HepG2 (cell line): ENCODE measurements around the gene RPS6KA2. TPM values are rescaled to one million over a fixed set of nuclear protein-coding genes. Genes with fewer than 3 reads are reported as not detected.

Experiments used
- ATAC-seq: fragments of 200-7000 bp; cut with Tn5 transposase; 3 replicates; pipeline ENCODE4 v1.9.1; 2020; ENCODE audit warnings: mild to moderate bottlenecking, moderate library complexity
- BruUV-seq: library from RNA; stranded (reverse); fragments of 400-500 nt; replicated peaks from 2 replicates; lab custom pipeline; 2021; lab: Mats Ljungman, UMichigan
- CTCF ChIA-PET: fragments of 300-600 bp; formaldehyde crosslinking; extraction: SDS; loops from one replicate; lab custom pipeline; 2021; ENCODE audit warnings: low total read pairs, inconsistent platforms, low intra/inter-chr PET ratio; lab: Yijun Ruan, JAX
- POLR2A ChIA-PET: fragments of 350-600 bp; sonication (Branson Sonifier 250); formaldehyde crosslinking; loops from one replicate; lab custom pipeline; 2020; ENCODE audit warnings: antibody characterized with exemption, inconsistent platforms; lab: Yijun Ruan, JAX
- DNase-seq: peaks from one replicate; pipeline ENCODE4 v3.0.0-alpha.2; 2015; ENCODE audit warnings: low spot score
- FAIRE-seq: peaks from 3 replicates; lab custom pipeline; 2011; peaks lifted over from hg19 to GRCh38; lab: Jason Lieb, UNC
- H2AFZ ChIP-seq: one replicate; pipeline ENCODE4 v1.6.1; 2011; ENCODE audit warnings: low read length, inconsistent platforms
- H3K27ac ChIP-seq: fragments of 300-600 bp; 3 replicates; pipeline ENCODE4 v1.8.0; 2011; ENCODE audit warnings: mixed run types, mild to moderate bottlenecking, mixed read lengths, low read length, inconsistent platforms; ENCODE audit not compliant: insufficient read depth; ENCODE audit errors: extremely low read length
- H3K27me3 ChIP-seq, 2 experiments: fragments of 200-600 bp in 1 of 2; 2 replicates in 1 of 2; 3 replicates in 1 of 2; pipeline versions ENCODE4 v1.6.0 to v1.8.0; 2011; ENCODE audit warnings: low read length in 2 of 2, mild to moderate bottlenecking in 2 of 2, moderate library complexity in 2 of 2, inconsistent platforms in 1 of 2; ENCODE audit not compliant: insufficient read depth in 2 of 2, control insufficient read depth in 1 of 2
- H3K36me3 ChIP-seq, 2 experiments: fragments of 200-600 bp in 1 of 2; replicated peaks in 1 of 2; 2 replicates in 1 of 2; 3 replicates in 1 of 2; pipeline versions ENCODE4 v1.5.1 to v1.8.0; 2011; ENCODE audit warnings: low read length in 2 of 2, inconsistent platforms in 1 of 2; ENCODE audit not compliant: insufficient read depth in 2 of 2, control insufficient read depth in 1 of 2
- H3K4me1 ChIP-seq: 2 replicates; pipeline ENCODE4 v1.5.1; 2012; ENCODE audit warnings: low read length, inconsistent platforms; ENCODE audit not compliant: insufficient read depth
- H3K4me2 ChIP-seq: 2 replicates; pipeline ENCODE4 v1.6.0; 2011; ENCODE audit warnings: low read depth, low read length, inconsistent platforms
- H3K4me3 ChIP-seq, 3 experiments: fragments of 200-600 bp in 1 of 3; sonication (generic), shearing (Covaris generic) in 1 of 3; replicated peaks in 1 of 3; 2 replicates each; pipeline ENCODE4 v1.5.1; 2011 to 2016; ENCODE audit warnings: low read length in 3 of 3, inconsistent platforms in 2 of 3, low read depth in 2 of 3, mild to moderate bottlenecking in 2 of 3, control low read depth in 1 of 3, mixed read lengths in 1 of 3; ENCODE audit not compliant: insufficient read depth in 1 of 3
- H3K79me2 ChIP-seq: one replicate; pipeline ENCODE4 v1.6.1; 2011; ENCODE audit warnings: low read length, inconsistent platforms; ENCODE audit not compliant: insufficient read depth
- H3K9ac ChIP-seq: 2 replicates; pipeline ENCODE4 v1.6.0; 2011; ENCODE audit warnings: mild to moderate bottlenecking, low read depth, low read length, inconsistent platforms; ENCODE audit not compliant: insufficient read depth
- H3K9me3 ChIP-seq: 2 replicates; pipeline ENCODE4 v1.5.1; 2012; ENCODE audit warnings: mild to moderate bottlenecking, low read length
- H4K20me1 ChIP-seq: 2 replicates; pipeline ENCODE4 v1.6.0; 2011; ENCODE audit warnings: inconsistent platforms, mild to moderate bottlenecking, low read length, moderate library complexity; ENCODE audit not compliant: insufficient read depth
- JDP2 ChIP-seq: sonication (generic); formaldehyde crosslinking; IDR thresholded peaks from 2 replicates; pipeline ENCODE4 v1.8.1; 2022; ENCODE audit warnings: missing genetic modification reagents, borderline replicate concordance
- MED13 ChIP-seq: sonication (generic); formaldehyde crosslinking; IDR thresholded peaks from 2 replicates; pipeline ENCODE4 v1.5.0; 2020; ENCODE audit warnings: missing genetic modification reagents
- NR2F6 ChIP-seq, 2 experiments: IDR thresholded peaks; 2 replicates each; pipeline ENCODE4 v1.6.1; 2016; ENCODE audit warnings: antibody characterized with exemption in 1 of 2, mild to moderate bottlenecking in 1 of 2
- POLR2AphosphoS2 ChIP-seq: IDR thresholded peaks from 2 replicates; pipeline ENCODE4 v1.6.1; 2011; ENCODE audit warnings: low read depth, low read length, improper control_type of control experiment
- WGBS: methylation state at CpG from one replicate; pipeline ENCODE4 v1.1.6; 2017; ENCODE audit warnings: low lambda C conversion rate; 5-methylcytosine and 5-hydroxymethylcytosine counted together
- in situ Hi-C: cut with HindIII; loops from 2 replicates; pipeline ENCODE4 v1.10.0; 2017; ENCODE audit warnings: low pct_unique_long_range_greater_than_20kb; ENCODE audit not compliant: extremely low pct_ligation_motif_present
- intact Hi-C: fragments of 100-400 bp; cut with micrococcal nuclease; formaldehyde crosslinking; loops from one replicate; pipeline ENCODE4 v1.10.0; 2022; ENCODE audit not compliant: unreplicated experiment
- polyA plus RNA-seq, 8 experiments: library from polyadenylated mRNA; depleted of rRNA in 3 of 8; stranded (reverse) in 7 of 8; unstranded in 1 of 8; fragments of >200 nt; fragmentation: Illumina TruSeq in 4 of 8; extraction: Trizol in 4 of 8; gene quantifications; 2 replicates each; pipeline versions ENCODE4 v1.2.1 to v1.2.3, GENCODE V29; 2011 to 2016; ENCODE audit warnings: low read depth in 4 of 8, missing spikeins in 1 of 8, mixed read lengths in 1 of 8; ENCODE audit not compliant: insufficient read depth in 1 of 8
- total RNA-seq, 5 experiments: library from RNA; depleted of rRNA; stranded (reverse); fragments of >200 nt; fragmentation: Illumina TruSeq; extraction: Trizol; gene quantifications; 2 replicates each; pipeline ENCODE4 v1.2.3, GENCODE V29; 2016; ENCODE audit warnings: low read depth in 1 of 5
- TF ChIP-seq, protein P1 (sequence below): sonication (generic); formaldehyde crosslinking; IDR thresholded peaks from 2 replicates; pipeline ENCODE4 v1.5.1; 2020; ENCODE audit warnings: mild to moderate bottlenecking, missing genetic modification reagents, moderate library complexity
- TF ChIP-seq, protein P2 (sequence below): fragments of 450-650 bp; IDR thresholded peaks from 2 replicates; pipeline ENCODE4 v1.6.1; 2017
- TF ChIP-seq, protein P3 (sequence below): fragments of 450-650 bp; IDR thresholded peaks from 2 replicates; pipeline ENCODE4 v1.6.1; 2016

RPS6KA2 gene
- total and polyA plus RNA-seq, 2 of the 13 experiments (the other 11 are each of a cell fraction or from before 2014, with no cell fraction given) = 0.22 to 0.38 TPM

DNA sequence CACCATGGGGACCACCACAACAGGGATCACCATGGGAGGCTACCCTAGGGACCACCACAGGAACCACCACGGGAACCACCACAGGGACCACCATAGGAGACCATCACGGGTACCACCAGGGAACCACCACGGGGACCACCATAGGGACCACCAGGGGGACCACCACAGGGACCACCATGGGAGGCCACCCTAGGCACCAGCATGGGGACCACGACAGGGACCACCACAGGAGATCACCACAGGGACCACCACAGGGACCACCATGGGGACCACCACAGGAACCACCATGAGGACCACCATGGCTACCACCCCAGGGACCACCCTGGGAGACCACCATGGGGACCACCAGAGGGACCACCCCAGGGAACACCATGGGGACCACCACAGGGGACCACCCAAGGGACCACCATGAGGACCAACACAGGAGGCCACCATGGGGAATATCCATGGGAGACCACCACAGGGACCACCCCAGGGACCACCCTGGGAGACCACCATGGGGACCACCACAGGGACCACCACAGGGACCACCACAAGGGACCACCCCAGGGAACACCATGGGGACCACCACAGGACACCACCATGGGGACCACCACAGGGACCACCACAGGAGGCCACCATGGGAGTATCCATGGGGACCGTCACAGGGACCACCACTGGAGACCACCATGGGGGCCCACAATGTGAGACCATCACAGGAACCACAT lies 176.7 kb downstream of the RPS6KA2 start:
- Histone ChIP-seq H4K20me1 (no peaks in the 10 kb centered on the region), H2AFZ (no peak overlapping the region), H3K9me3 (no peaks in the 10 kb centered on the region), H3K4me3 (no peak overlapping the region), H3K4me1 (no peaks in the 10 kb centered on the region), H3K4me2 (no peak overlapping the region), H3K27me3 (peaks cover 5 to 32% of the 10 kb centered on the region in 2 experiments), H3K36me3 (no peaks in the 10 kb centered on the region), H3K27ac (no peak overlapping the region), H3K79me2 (no peaks in the 10 kb centered on the region), H3K9ac (no peak overlapping the region)
- DNase-seq (no peak), FAIRE-seq (no peak), ATAC-seq (no peak)
- in situ Hi-C loops = no loop called here
- ChIA-PET CTCF (no interaction called here), POLR2A (no interaction called here)
- intact Hi-C loops = no loop called here
- no TSS peak for BruUV-seq
- TF ChIP-seq, protein P1, sequence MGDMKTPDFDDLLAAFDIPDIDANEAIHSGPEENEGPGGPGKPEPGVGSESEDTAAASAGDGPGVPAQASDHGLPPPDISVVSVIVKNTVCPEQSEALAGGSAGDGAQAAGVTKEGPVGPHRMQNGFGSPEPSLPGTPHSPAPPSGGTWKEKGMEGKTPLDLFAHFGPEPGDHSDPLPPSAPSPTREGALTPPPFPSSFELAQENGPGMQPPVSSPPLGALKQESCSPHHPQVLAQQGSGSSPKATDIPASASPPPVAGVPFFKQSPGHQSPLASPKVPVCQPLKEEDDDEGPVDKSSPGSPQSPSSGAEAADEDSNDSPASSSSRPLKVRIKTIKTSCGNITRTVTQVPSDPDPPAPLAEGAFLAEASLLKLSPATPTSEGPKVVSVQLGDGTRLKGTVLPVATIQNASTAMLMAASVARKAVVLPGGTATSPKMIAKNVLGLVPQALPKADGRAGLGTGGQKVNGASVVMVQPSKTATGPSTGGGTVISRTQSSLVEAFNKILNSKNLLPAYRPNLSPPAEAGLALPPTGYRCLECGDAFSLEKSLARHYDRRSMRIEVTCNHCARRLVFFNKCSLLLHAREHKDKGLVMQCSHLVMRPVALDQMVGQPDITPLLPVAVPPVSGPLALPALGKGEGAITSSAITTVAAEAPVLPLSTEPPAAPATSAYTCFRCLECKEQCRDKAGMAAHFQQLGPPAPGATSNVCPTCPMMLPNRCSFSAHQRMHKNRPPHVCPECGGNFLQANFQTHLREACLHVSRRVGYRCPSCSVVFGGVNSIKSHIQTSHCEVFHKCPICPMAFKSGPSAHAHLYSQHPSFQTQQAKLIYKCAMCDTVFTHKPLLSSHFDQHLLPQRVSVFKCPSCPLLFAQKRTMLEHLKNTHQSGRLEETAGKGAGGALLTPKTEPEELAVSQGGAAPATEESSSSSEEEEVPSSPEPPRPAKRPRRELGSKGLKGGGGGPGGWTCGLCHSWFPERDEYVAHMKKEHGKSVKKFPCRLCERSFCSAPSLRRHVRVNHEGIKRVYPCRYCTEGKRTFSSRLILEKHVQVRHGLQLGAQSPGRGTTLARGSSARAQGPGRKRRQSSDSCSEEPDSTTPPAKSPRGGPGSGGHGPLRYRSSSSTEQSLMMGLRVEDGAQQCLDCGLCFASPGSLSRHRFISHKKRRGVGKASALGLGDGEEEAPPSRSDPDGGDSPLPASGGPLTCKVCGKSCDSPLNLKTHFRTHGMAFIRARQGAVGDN = 0 out of 2 replicates have a peak, but pooled peaks have one; percentile 11
- TF ChIP-seq JDP2 (CRISPR knock-in tag) = no peak
- 50% methylated on average over 2 of the region's 5 CpGs for WGBS

GRCh38 chr6:166449641-166450040 lies 177.4 kb downstream of the RPS6KA2 start:
- H3K36me3 ChIP-seq = no peaks in the 10 kb centered on the region
- in situ Hi-C loops (no loop called here), intact Hi-C loops (no loop called here)
- FAIRE-seq (no peak), DNase-seq (no peak), ATAC-seq (no peak)
- no peak overlapping the region for H3K4me3 ChIP-seq
- no peaks in the 10 kb centered on the region for H3K9me3 ChIP-seq
- TF ChIP-seq, protein P2, sequence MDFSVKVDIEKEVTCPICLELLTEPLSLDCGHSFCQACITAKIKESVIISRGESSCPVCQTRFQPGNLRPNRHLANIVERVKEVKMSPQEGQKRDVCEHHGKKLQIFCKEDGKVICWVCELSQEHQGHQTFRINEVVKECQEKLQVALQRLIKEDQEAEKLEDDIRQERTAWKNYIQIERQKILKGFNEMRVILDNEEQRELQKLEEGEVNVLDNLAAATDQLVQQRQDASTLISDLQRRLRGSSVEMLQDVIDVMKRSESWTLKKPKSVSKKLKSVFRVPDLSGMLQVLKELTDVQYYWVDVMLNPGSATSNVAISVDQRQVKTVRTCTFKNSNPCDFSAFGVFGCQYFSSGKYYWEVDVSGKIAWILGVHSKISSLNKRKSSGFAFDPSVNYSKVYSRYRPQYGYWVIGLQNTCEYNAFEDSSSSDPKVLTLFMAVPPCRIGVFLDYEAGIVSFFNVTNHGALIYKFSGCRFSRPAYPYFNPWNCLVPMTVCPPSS = no peak
- TF ChIP-seq POLR2AphosphoS2 (no peak), MED13 (no peak), NR2F6 (IDR thresholded peaks at IDR 0.05) (no peak), NR2F6 (CRISPR knock-in tag; IDR thresholded peaks at IDR 0.05) (no peak)
- TF ChIP-seq, protein P3, sequence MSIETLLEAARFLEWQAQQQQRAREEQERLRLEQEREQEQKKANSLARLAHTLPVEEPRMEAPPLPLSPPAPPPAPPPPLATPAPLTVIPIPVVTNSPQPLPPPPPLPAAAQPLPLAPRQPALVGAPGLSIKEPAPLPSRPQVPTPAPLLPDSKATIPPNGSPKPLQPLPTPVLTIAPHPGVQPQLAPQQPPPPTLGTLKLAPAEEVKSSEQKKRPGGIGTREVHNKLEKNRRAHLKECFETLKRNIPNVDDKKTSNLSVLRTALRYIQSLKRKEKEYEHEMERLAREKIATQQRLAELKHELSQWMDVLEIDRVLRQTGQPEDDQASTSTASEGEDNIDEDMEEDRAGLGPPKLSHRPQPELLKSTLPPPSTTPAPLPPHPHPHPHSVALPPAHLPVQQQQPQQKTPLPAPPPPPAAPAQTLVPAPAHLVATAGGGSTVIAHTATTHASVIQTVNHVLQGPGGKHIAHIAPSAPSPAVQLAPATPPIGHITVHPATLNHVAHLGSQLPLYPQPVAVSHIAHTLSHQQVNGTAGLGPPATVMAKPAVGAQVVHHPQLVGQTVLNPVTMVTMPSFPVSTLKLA = 0 out of 2 replicates have a peak, but pooled peaks have one; percentile 8
- CTCF ChIA-PET = no interaction called here
- peaks cover 3 to 34% of the 10 kb centered on the region in 2 experiments for H3K27me3 ChIP-seq
- no peak overlapping the region for H3K4me2 ChIP-seq
- no peaks in the 10 kb centered on the region for H4K20me1 ChIP-seq
- H3K27ac ChIP-seq = no peak overlapping the region
- no peaks in the 10 kb centered on the region for H3K79me2 ChIP-seq
- no peak overlapping the region for H2AFZ ChIP-seq
- no TSS peak for BruUV-seq
- POLR2A ChIA-PET = no interaction called here
- H3K9ac ChIP-seq = no peak overlapping the region
- WGBS = 40% methylated on average over 9 of the region's 9 CpGs
- no peaks in the 10 kb centered on the region for H3K4me1 ChIP-seq
